Peyer's patch (tissue), 4 donors: ENCODE results near the gene C11orf97.

ENCODE experiments used
- POLR2A ChIP-seq, 2 donors: fragments of 450-650 bp; IDR thresholded peaks; one replicate each; pipeline ENCODE4 v1.5.1; 2017; ENCODE audit warnings: antibody characterized with exemption in 2 of 2, mild to moderate bottlenecking in 2 of 2, moderate library complexity in 2 of 2
- TF ChIP-seq, protein P1 (sequence below), 6 experiments: fragments of 450-650 bp in 4 of 6; fragments of 200-600 bp in 2 of 6; sonication (generic) in 1 of 6; IDR thresholded peaks; one replicate each; pipeline ENCODE4 v1.5.1; 2017 to 2019; ENCODE audit warnings: antibody characterized with exemption in 6 of 6, mild to moderate bottlenecking in 3 of 6, moderate library complexity in 1 of 6

DNA sequence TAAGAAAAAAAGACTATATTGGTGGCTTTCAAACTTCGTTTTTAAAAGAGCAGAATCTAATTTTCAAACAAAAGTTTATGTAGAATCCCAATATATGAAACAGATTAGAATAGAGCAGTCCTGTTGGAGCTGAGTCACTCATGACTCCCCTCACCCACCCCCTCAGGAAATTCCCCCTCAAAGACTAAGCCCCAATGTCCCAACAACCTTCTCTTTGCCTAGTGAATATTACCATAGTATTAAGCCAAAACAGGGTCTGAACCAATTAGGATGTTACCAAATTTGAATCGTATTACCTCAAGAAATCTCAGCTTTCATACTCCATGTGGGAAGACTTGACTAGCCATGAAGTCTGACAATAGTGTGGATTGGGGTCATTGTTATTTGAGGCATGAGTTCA lies 47.1 kb downstream of the C11orf97 start:
- TF ChIP-seq, protein P1, sequence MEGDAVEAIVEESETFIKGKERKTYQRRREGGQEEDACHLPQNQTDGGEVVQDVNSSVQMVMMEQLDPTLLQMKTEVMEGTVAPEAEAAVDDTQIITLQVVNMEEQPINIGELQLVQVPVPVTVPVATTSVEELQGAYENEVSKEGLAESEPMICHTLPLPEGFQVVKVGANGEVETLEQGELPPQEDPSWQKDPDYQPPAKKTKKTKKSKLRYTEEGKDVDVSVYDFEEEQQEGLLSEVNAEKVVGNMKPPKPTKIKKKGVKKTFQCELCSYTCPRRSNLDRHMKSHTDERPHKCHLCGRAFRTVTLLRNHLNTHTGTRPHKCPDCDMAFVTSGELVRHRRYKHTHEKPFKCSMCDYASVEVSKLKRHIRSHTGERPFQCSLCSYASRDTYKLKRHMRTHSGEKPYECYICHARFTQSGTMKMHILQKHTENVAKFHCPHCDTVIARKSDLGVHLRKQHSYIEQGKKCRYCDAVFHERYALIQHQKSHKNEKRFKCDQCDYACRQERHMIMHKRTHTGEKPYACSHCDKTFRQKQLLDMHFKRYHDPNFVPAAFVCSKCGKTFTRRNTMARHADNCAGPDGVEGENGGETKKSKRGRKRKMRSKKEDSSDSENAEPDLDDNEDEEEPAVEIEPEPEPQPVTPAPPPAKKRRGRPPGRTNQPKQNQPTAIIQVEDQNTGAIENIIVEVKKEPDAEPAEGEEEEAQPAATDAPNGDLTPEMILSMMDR (IDR thresholded peaks at IDR 0.05), result no peak
- no peak for TF ChIP-seq POLR2A (IDR thresholded peaks at IDR 0.05)
